ENCODE data around the gene REV3L. TPM values are rescaled to one million over a fixed set of nuclear protein-coding genes. Genes with fewer than 3 reads are reported as not detected.

Gene REV3L
- total and polyA plus RNA-seq, 2 of the 13 experiments (the other 11 are each of a cell fraction or from before 2014, with no cell fraction given), result 12.8 to 31.3 TPM

DNA sequence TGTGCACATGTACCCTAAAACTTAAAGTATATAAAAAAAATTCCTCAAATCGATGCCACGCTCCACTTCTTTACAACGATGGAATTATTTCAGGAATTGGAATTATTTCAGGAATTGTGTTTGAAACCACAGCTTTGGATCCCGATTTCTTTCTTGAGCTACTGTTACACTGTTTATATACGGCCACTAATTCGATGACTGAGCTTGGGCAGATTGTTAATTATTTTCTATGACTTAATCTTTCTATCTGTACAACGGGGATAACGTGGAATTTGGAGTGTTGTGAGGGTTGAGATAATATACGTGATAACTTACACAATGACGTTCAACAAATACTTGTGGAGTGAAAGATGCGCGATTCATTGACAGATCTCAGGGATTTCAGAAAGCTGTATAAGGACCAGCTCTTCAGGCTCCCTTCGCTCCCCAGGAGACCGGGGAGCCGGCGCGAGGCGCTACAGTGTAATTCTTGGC, 224.4 kb downstream of the REV3L start (continued):
- TF ChIP-seq ZBTB44 (CRISPR knock-in tag; IDR thresholded peaks at IDR 0.05) (no peak), NRL (CRISPR knock-in tag; IDR thresholded peaks at IDR 0.05; ENCODE audit: borderline replicate concordance) (no peak), ZNF883 (CRISPR knock-in tag; IDR thresholded peaks at IDR 0.05; ENCODE audit: not compliant biosample characterization) (no peak), NPAS2 (CRISPR knock-in tag; IDR thresholded peaks at IDR 0.05; ENCODE audit: borderline replicate concordance) (no peak), SYNCRIP (IDR thresholded peaks at IDR 0.05; ENCODE audit: insufficient read depth, low read depth, low read length) (no peak), ZNF34 (CRISPR knock-in tag; IDR thresholded peaks at IDR 0.05; ENCODE audit: borderline replicate concordance) (no peak), PHF5A (CRISPR knock-in tag; IDR thresholded peaks at IDR 0.05; ENCODE audit: low read depth, unreplicated experiment) (no peak)
- TF ChIP-seq, protein P1, sequence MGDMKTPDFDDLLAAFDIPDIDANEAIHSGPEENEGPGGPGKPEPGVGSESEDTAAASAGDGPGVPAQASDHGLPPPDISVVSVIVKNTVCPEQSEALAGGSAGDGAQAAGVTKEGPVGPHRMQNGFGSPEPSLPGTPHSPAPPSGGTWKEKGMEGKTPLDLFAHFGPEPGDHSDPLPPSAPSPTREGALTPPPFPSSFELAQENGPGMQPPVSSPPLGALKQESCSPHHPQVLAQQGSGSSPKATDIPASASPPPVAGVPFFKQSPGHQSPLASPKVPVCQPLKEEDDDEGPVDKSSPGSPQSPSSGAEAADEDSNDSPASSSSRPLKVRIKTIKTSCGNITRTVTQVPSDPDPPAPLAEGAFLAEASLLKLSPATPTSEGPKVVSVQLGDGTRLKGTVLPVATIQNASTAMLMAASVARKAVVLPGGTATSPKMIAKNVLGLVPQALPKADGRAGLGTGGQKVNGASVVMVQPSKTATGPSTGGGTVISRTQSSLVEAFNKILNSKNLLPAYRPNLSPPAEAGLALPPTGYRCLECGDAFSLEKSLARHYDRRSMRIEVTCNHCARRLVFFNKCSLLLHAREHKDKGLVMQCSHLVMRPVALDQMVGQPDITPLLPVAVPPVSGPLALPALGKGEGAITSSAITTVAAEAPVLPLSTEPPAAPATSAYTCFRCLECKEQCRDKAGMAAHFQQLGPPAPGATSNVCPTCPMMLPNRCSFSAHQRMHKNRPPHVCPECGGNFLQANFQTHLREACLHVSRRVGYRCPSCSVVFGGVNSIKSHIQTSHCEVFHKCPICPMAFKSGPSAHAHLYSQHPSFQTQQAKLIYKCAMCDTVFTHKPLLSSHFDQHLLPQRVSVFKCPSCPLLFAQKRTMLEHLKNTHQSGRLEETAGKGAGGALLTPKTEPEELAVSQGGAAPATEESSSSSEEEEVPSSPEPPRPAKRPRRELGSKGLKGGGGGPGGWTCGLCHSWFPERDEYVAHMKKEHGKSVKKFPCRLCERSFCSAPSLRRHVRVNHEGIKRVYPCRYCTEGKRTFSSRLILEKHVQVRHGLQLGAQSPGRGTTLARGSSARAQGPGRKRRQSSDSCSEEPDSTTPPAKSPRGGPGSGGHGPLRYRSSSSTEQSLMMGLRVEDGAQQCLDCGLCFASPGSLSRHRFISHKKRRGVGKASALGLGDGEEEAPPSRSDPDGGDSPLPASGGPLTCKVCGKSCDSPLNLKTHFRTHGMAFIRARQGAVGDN (CRISPR knock-in tag; IDR thresholded peaks at IDR 0.05), result no peak

Data from HepG2 (cell line).